HEK293 (cell line): ENCODE measurements around the gene GNAZ.

ENCODE experiments used
- EGR2 ChIP-seq: fragments of 450-650 bp; formaldehyde crosslinking; IDR thresholded peaks from 2 replicates; pipeline ENCODE4 v1.5.1; 2016; ENCODE audit warnings: low read depth, missing biosample characterization, missing genetic modification characterization
- GLIS1 ChIP-seq: fragments of 450-650 bp; formaldehyde crosslinking; IDR thresholded peaks from 2 replicates; pipeline ENCODE4 v1.5.1; 2016; ENCODE audit warnings: missing biosample characterization, missing genetic modification characterization
- HOXD13 ChIP-seq: sonication (generic); formaldehyde crosslinking; IDR thresholded peaks from 2 replicates; pipeline ENCODE4 v1.8.0; 2022; ENCODE audit warnings: missing genetic modification reagents, borderline replicate concordance
- IKZF3 ChIP-seq: fragments of 450-650 bp; IDR thresholded peaks from 2 replicates; pipeline ENCODE4 v1.5.0; 2018; ENCODE audit warnings: missing biosample characterization, mild to moderate bottlenecking, missing genetic modification characterization, moderate library complexity
- MEIS1 ChIP-seq: sonication (generic); formaldehyde crosslinking; IDR thresholded peaks from 2 replicates; pipeline ENCODE4 v1.8.1; 2022; ENCODE audit warnings: missing genetic modification reagents, mild to moderate bottlenecking, borderline replicate concordance
- SP3 ChIP-seq: fragments of 450-650 bp; formaldehyde crosslinking; IDR thresholded peaks from 2 replicates; pipeline ENCODE4 v1.5.1; 2016; ENCODE audit warnings: missing biosample characterization, missing genetic modification characterization
- ZBTB1 ChIP-seq: fragments of 450-650 bp; formaldehyde crosslinking; IDR thresholded peaks from 2 replicates; pipeline ENCODE4 v1.5.1; 2016; ENCODE audit warnings: missing biosample characterization, missing genetic modification characterization
- ZBTB7A ChIP-seq: fragments of 450-650 bp; formaldehyde crosslinking; IDR thresholded peaks from 2 replicates; pipeline ENCODE4 v1.5.1; 2016; ENCODE audit warnings: low read depth, missing biosample characterization, missing genetic modification characterization
- ZFP41 ChIP-seq: fragments of 450-650 bp; formaldehyde crosslinking; IDR thresholded peaks from 2 replicates; pipeline ENCODE4 v1.5.1; 2016; ENCODE audit warnings: missing biosample characterization, missing genetic modification characterization, borderline replicate concordance
- ZNF133 ChIP-seq: fragments of 450-650 bp; formaldehyde crosslinking; IDR thresholded peaks from 2 replicates; pipeline ENCODE4 v1.5.1; 2016; ENCODE audit warnings: missing biosample characterization, missing genetic modification characterization
- ZNF138 ChIP-seq: fragments of 450-650 bp; formaldehyde crosslinking; IDR thresholded peaks from 2 replicates; pipeline ENCODE4 v1.5.1; 2016; ENCODE audit warnings: missing biosample characterization, missing genetic modification characterization, borderline replicate concordance
- ZNF174 ChIP-seq: fragments of 450-650 bp; formaldehyde crosslinking; IDR thresholded peaks from 2 replicates; pipeline ENCODE4 v1.5.0; 2017; ENCODE audit warnings: missing biosample characterization, mild to moderate bottlenecking, missing genetic modification characterization
- ZNF175 ChIP-seq: fragments of 450-650 bp; formaldehyde crosslinking; IDR thresholded peaks from 2 replicates; pipeline ENCODE4 v1.5.1; 2016; ENCODE audit warnings: missing biosample characterization, missing genetic modification characterization
- ZNF184 ChIP-seq: fragments of 450-650 bp; IDR thresholded peaks from 2 replicates; pipeline ENCODE4 v1.5.1; 2018; ENCODE audit warnings: missing biosample characterization, mild to moderate bottlenecking, missing genetic modification characterization
- ZNF354C ChIP-seq: fragments of 450-650 bp; formaldehyde crosslinking; IDR thresholded peaks from 2 replicates; pipeline ENCODE4 v1.5.1; 2016; ENCODE audit warnings: missing biosample characterization, missing genetic modification characterization, low read depth, borderline replicate concordance
- ZNF366 ChIP-seq: fragments of 450-650 bp; formaldehyde crosslinking; conservative IDR thresholded peaks from 2 replicates; pipeline ENCODE4 v1.5.1; 2016; ENCODE audit warnings: missing biosample characterization, missing genetic modification characterization
- ZNF521 ChIP-seq: fragments of 450-650 bp; formaldehyde crosslinking; IDR thresholded peaks from 2 replicates; pipeline ENCODE4 v1.5.1; 2017; ENCODE audit warnings: missing biosample characterization, mild to moderate bottlenecking, missing genetic modification characterization
- ZNF558 ChIP-seq: fragments of 450-650 bp; formaldehyde crosslinking; IDR thresholded peaks from 2 replicates; pipeline ENCODE4 v1.5.1; 2016; ENCODE audit warnings: missing biosample characterization, missing genetic modification characterization
- ZNF560 ChIP-seq: fragments of 450-650 bp; formaldehyde crosslinking; IDR thresholded peaks from 2 replicates; pipeline ENCODE4 v1.5.1; 2017; ENCODE audit warnings: missing biosample characterization, missing genetic modification characterization, borderline replicate concordance
- ZNF621 ChIP-seq: fragments of 450-650 bp; formaldehyde crosslinking; IDR thresholded peaks from 2 replicates; pipeline ENCODE4 v1.5.1; 2017; ENCODE audit warnings: missing biosample characterization, missing genetic modification characterization
- ZNF626 ChIP-seq: fragments of 450-650 bp; sonication (Bioruptor Pico); formaldehyde crosslinking; IDR thresholded peaks from 2 replicates; pipeline ENCODE4 v1.5.1; 2018; ENCODE audit warnings: missing biosample characterization, missing genetic modification characterization, inconsistent platforms
- ZNF658 ChIP-seq: fragments of 450-650 bp; formaldehyde crosslinking; IDR thresholded peaks from 2 replicates; pipeline ENCODE4; 2016; ENCODE audit warnings: missing biosample characterization, missing genetic modification characterization
- ZNF670 ChIP-seq: fragments of 450-650 bp; formaldehyde crosslinking; IDR thresholded peaks from 2 replicates; pipeline ENCODE4 v1.5.1; 2016; ENCODE audit warnings: missing biosample characterization, missing genetic modification characterization, low read depth
- ZNF677 ChIP-seq: fragments of 450-650 bp; IDR thresholded peaks from 2 replicates; pipeline ENCODE4 v1.5.0; 2018; ENCODE audit warnings: missing biosample characterization, mild to moderate bottlenecking, missing genetic modification characterization, moderate library complexity
- ZNF76 ChIP-seq: fragments of 450-650 bp; formaldehyde crosslinking; IDR thresholded peaks from 2 replicates; pipeline ENCODE4; 2016; ENCODE audit warnings: low read depth, missing biosample characterization, missing genetic modification characterization, borderline replicate concordance
- ZNF777 ChIP-seq: fragments of 450-650 bp; formaldehyde crosslinking; IDR thresholded peaks from 2 replicates; pipeline ENCODE4 v1.5.1; 2017; ENCODE audit warnings: missing biosample characterization, missing genetic modification characterization, borderline replicate concordance
- ZSCAN16 ChIP-seq: fragments of 450-650 bp; formaldehyde crosslinking; IDR thresholded peaks from 2 replicates; pipeline ENCODE4 v1.5.1; 2016; ENCODE audit warnings: missing biosample characterization, missing genetic modification characterization
- TF ChIP-seq, protein P1 (sequence below): fragments of 450-650 bp; formaldehyde crosslinking; IDR thresholded peaks from 2 replicates; pipeline ENCODE4 v1.5.1; 2017; ENCODE audit warnings: missing biosample characterization, missing genetic modification characterization
- TF ChIP-seq, protein P2 (sequence below): fragments of 450-650 bp; IDR thresholded peaks from 2 replicates; pipeline ENCODE4 v1.5.1; 2018; ENCODE audit warnings: missing biosample characterization, mild to moderate bottlenecking, missing genetic modification characterization
- TF ChIP-seq, protein P3 (sequence below): fragments of 450-650 bp; formaldehyde crosslinking; IDR thresholded peaks from 2 replicates; pipeline ENCODE4 v1.5.1; 2016; ENCODE audit warnings: missing biosample characterization, missing genetic modification characterization
- TF ChIP-seq, protein P4 (sequence below): fragments of 450-650 bp; formaldehyde crosslinking; IDR thresholded peaks from 2 replicates; pipeline ENCODE4 v1.5.1; 2016; ENCODE audit warnings: missing biosample characterization, missing genetic modification characterization
- TF ChIP-seq, protein P5 (sequence below): fragments of 450-650 bp; formaldehyde crosslinking; IDR thresholded peaks from 2 replicates; pipeline ENCODE4 v1.5.1; 2017; ENCODE audit warnings: missing biosample characterization, missing genetic modification characterization

The GNAZ gene

DNA sequence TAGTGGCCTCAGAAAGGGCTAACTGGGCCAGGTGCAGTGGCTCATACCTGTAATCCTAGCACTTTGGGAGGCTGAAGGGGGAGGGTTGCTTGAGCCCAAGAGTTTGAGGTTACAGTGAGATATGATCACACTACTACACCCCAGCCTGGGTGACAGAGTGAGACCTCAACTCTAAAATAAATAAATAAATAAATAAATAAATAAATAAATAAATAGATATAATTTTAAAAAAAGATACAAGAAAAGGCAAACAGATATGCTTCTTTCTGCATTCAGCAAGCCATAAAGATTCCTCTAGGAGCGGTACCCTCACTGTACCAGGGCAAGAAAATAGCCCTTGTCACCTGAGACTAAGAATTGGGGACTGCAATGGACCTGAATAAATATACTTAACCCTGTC lies 72.8 kb downstream of the GNAZ start (continued):
- TF ChIP-seq IKZF3 (tag by site-specific recombination) (no peak), ZNF175 (tag by site-specific recombination) (no peak), ZNF138 (tag by site-specific recombination) (0 out of 2 replicates have a peak, but pooled peaks have one; percentile 24), ZNF658 (tag by site-specific recombination) (no peak), ZNF621 (no peak), ZNF521 (tag by site-specific recombination) (no peak), ZNF677 (tag by site-specific recombination) (no peak), ZBTB1 (tag by site-specific recombination) (no peak), ZFP41 (no peak), HOXD13 (CRISPR knock-in tag) (no peak), ZNF670 (tag by site-specific recombination) (no peak), MEIS1 (CRISPR knock-in tag) (no peak), ZNF184 (tag by site-specific recombination) (no peak), ZNF626 (no peak), ZNF133 (no peak), ZNF777 (no peak), EGR2 (no peak), ZNF560 (tag by site-specific recombination) (peak; percentile 81; the same call in 1 of the 2 replicates), GLIS1 (tag by site-specific recombination) (no peak), ZNF174 (tag by site-specific recombination) (no peak), ZNF354C (tag by site-specific recombination) (no peak), ZNF558 (tag by site-specific recombination) (0 out of 2 replicates have a peak, but pooled peaks have one; percentile 43), ZSCAN16 (tag by site-specific recombination) (no peak), SP3 (tag by site-specific recombination) (no peak), ZBTB7A (no peak), ZNF366 (no peak), ZNF76 (no peak)
- TF ChIP-seq, protein P1, sequence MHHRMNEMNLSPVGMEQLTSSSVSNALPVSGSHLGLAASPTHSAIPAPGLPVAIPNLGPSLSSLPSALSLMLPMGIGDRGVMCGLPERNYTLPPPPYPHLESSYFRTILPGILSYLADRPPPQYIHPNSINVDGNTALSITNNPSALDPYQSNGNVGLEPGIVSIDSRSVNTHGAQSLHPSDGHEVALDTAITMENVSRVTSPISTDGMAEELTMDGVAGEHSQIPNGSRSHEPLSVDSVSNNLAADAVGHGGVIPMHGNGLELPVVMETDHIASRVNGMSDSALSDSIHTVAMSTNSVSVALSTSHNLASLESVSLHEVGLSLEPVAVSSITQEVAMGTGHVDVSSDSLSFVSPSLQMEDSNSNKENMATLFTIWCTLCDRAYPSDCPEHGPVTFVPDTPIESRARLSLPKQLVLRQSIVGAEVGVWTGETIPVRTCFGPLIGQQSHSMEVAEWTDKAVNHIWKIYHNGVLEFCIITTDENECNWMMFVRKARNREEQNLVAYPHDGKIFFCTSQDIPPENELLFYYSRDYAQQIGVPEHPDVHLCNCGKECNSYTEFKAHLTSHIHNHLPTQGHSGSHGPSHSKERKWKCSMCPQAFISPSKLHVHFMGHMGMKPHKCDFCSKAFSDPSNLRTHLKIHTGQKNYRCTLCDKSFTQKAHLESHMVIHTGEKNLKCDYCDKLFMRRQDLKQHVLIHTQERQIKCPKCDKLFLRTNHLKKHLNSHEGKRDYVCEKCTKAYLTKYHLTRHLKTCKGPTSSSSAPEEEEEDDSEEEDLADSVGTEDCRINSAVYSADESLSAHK (tag by site-specific recombination): no peak
- TF ChIP-seq, protein P2, sequence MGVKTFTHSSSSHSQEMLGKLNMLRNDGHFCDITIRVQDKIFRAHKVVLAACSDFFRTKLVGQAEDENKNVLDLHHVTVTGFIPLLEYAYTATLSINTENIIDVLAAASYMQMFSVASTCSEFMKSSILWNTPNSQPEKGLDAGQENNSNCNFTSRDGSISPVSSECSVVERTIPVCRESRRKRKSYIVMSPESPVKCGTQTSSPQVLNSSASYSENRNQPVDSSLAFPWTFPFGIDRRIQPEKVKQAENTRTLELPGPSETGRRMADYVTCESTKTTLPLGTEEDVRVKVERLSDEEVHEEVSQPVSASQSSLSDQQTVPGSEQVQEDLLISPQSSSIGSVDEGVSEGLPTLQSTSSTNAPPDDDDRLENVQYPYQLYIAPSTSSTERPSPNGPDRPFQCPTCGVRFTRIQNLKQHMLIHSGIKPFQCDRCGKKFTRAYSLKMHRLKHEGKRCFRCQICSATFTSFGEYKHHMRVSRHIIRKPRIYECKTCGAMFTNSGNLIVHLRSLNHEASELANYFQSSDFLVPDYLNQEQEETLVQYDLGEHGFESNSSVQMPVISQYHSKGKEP (tag by site-specific recombination): no peak
- TF ChIP-seq, protein P3, sequence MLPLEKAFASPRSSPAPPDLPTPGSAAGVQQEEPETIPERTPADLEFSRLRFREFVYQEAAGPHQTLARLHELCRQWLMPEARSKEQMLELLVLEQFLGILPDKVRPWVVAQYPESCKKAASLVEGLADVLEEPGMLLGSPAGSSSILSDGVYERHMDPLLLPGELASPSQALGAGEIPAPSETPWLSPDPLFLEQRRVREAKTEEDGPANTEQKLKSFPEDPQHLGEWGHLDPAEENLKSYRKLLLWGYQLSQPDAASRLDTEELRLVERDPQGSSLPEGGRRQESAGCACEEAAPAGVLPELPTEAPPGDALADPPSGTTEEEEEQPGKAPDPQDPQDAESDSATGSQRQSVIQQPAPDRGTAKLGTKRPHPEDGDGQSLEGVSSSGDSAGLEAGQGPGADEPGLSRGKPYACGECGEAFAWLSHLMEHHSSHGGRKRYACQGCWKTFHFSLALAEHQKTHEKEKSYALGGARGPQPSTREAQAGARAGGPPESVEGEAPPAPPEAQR (tag by site-specific recombination): no peak
- TF ChIP-seq, protein P4, sequence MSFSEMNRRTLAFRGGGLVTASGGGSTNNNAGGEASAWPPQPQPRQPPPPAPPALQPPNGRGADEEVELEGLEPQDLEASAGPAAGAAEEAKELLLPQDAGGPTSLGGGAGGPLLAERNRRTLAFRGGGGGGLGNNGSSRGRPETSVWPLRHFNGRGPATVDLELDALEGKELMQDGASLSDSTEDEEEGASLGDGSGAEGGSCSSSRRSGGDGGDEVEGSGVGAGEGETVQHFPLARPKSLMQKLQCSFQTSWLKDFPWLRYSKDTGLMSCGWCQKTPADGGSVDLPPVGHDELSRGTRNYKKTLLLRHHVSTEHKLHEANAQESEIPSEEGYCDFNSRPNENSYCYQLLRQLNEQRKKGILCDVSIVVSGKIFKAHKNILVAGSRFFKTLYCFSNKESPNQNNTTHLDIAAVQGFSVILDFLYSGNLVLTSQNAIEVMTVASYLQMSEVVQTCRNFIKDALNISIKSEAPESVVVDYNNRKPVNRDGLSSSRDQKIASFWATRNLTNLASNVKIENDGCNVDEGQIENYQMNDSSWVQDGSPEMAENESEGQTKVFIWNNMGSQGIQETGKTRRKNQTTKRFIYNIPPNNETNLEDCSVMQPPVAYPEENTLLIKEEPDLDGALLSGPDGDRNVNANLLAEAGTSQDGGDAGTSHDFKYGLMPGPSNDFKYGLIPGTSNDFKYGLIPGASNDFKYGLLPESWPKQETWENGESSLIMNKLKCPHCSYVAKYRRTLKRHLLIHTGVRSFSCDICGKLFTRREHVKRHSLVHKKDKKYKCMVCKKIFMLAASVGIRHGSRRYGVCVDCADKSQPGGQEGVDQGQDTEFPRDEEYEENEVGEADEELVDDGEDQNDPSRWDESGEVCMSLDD (tag by site-specific recombination): no peak
- TF ChIP-seq, protein P5, sequence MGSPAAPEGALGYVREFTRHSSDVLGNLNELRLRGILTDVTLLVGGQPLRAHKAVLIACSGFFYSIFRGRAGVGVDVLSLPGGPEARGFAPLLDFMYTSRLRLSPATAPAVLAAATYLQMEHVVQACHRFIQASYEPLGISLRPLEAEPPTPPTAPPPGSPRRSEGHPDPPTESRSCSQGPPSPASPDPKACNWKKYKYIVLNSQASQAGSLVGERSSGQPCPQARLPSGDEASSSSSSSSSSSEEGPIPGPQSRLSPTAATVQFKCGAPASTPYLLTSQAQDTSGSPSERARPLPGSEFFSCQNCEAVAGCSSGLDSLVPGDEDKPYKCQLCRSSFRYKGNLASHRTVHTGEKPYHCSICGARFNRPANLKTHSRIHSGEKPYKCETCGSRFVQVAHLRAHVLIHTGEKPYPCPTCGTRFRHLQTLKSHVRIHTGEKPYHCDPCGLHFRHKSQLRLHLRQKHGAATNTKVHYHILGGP (tag by site-specific recombination): no peak
